DND-41 (cell line): ENCODE measurements around the gene AP5B1.

Source experiments
- ATAC-seq: fragments of 200-7000 bp; cut with Tn5 transposase; 3 replicates; pipeline ENCODE4 v1.9.1; 2021; ENCODE audit warnings: low read depth; ENCODE audit not compliant: insufficient read depth
- DNase-seq: peaks from one replicate; pipeline ENCODE4 v3.0.0-alpha.2; 2020
- H2AFZ ChIP-seq: 2 replicates; pipeline ENCODE4 v1.6.0; 2012; ENCODE audit warnings: low read depth, low read length
- H3K27ac ChIP-seq: 2 replicates; pipeline ENCODE4 v1.5.1; 2012; ENCODE audit warnings: low read length, inconsistent platforms
- H3K27me3 ChIP-seq: fragments of 200-600 bp; sonication (generic); 2 replicates; pipeline ENCODE4 v1.6.0; 2012; ENCODE audit warnings: low read length, mild to moderate bottlenecking, inconsistent platforms; ENCODE audit not compliant: insufficient read depth, poor library complexity
- H3K36me3 ChIP-seq: 2 replicates; pipeline ENCODE4 v1.5.1; 2012; ENCODE audit warnings: low read length, inconsistent platforms; ENCODE audit not compliant: insufficient read depth
- H3K4me1 ChIP-seq: 2 replicates; pipeline ENCODE4 v1.5.1; 2012; ENCODE audit warnings: mild to moderate bottlenecking, low read length; ENCODE audit not compliant: insufficient read depth
- H3K4me2 ChIP-seq: 2 replicates; pipeline ENCODE4 v1.6.0; 2012; ENCODE audit warnings: mild to moderate bottlenecking, moderate library complexity, low read length, inconsistent platforms; ENCODE audit not compliant: insufficient read depth
- H3K4me3 ChIP-seq, 2 experiments: fragments of 200-600 bp in 1 of 2; shearing (Covaris generic) in 1 of 2; 2 replicates each; pipeline ENCODE4 v1.5.1; 2012 to 2016; ENCODE audit warnings: inconsistent platforms in 2 of 2, low read length in 2 of 2, mild to moderate bottlenecking in 2 of 2, low read depth in 1 of 2, moderate library complexity in 1 of 2
- H3K79me2 ChIP-seq: 2 replicates; pipeline ENCODE4 v1.6.0; 2012; ENCODE audit warnings: low read length, inconsistent platforms; ENCODE audit not compliant: insufficient read depth
- H3K9ac ChIP-seq: 2 replicates; pipeline ENCODE4 v1.6.0; 2012; ENCODE audit warnings: low read depth, mild to moderate bottlenecking, inconsistent platforms, low read length, moderate library complexity
- H3K9me3 ChIP-seq: 2 replicates; pipeline ENCODE4 v1.5.1; 2012; ENCODE audit warnings: low read length, moderate library complexity, mild to moderate bottlenecking, inconsistent platforms; ENCODE audit not compliant: insufficient read depth, severe bottlenecking
- H4K20me1 ChIP-seq: 2 replicates; pipeline ENCODE4 v1.6.0; 2012; ENCODE audit warnings: low read length; ENCODE audit not compliant: insufficient read depth
- EZH2 ChIP-seq: IDR thresholded peaks from 3 replicates; pipeline ENCODE4 v1.6.1; 2012; ENCODE audit warnings: borderline replicate concordance, low read depth, mild to moderate bottlenecking, moderate library complexity, low read length, inconsistent platforms; ENCODE audit not compliant: severe bottlenecking
- TF ChIP-seq, protein P1 (sequence below): IDR thresholded peaks from 2 replicates; pipeline ENCODE4 v1.5.1; 2012; ENCODE audit warnings: borderline replicate concordance, low read length, moderate library complexity, mild to moderate bottlenecking; ENCODE audit not compliant: poor library complexity, severe bottlenecking; ENCODE audit errors: extremely low read depth

AP5B1 gene

DNA sequence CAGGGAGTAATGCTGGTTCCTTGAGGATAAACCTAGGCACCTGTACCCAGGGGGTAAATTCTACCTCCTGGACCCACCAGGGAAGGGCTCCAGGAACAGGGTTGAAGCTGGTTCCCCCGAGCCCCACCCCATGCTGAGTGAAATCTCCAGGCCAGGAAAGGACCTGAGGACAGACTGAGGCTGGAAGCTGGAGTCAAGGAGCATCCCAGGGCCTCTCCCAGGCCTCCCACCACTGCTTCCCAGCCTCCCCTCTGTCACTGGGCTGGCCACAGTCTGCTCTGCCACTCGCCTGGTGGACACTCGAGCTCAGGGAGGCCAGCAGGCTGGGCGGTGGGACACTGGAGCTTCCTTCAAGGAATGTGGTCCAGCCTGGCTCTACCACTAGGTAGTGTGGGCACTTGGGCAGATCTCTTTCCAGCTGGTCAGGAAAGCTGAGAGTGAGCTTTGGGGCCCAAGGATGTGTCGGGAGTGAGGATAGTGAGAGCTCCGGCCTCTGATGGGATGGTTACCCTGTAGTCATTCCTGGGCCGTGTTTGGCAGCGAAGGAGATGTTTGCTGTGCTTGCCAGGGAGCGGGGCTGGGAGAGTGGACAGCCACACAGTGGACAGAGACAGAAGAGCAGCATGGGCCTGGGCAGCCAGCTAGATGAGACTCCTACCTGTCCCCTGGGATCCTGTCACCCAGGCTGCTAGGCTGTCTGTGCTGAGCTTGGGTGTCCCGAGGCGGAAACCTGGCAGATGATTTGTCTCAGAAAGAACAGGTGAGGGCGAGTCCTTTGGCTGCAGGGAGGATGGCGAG lies 9.5 kb upstream of the AP5B1 start:
- H2AFZ ChIP-seq = no peak overlapping the region
- H3K27me3 ChIP-seq = no peaks in the 10 kb centered on the region
- TF ChIP-seq EZH2 = no peak
- TF ChIP-seq, protein P1, sequence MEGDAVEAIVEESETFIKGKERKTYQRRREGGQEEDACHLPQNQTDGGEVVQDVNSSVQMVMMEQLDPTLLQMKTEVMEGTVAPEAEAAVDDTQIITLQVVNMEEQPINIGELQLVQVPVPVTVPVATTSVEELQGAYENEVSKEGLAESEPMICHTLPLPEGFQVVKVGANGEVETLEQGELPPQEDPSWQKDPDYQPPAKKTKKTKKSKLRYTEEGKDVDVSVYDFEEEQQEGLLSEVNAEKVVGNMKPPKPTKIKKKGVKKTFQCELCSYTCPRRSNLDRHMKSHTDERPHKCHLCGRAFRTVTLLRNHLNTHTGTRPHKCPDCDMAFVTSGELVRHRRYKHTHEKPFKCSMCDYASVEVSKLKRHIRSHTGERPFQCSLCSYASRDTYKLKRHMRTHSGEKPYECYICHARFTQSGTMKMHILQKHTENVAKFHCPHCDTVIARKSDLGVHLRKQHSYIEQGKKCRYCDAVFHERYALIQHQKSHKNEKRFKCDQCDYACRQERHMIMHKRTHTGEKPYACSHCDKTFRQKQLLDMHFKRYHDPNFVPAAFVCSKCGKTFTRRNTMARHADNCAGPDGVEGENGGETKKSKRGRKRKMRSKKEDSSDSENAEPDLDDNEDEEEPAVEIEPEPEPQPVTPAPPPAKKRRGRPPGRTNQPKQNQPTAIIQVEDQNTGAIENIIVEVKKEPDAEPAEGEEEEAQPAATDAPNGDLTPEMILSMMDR = no peak
- H3K36me3 ChIP-seq = no peaks in the 10 kb centered on the region
- H3K9ac ChIP-seq = no peak overlapping the region
- DNase-seq (no peak), ATAC-seq (no peak)
- no peaks in the 10 kb centered on the region for H3K4me1 ChIP-seq
- no peak overlapping the region for H3K27ac ChIP-seq
- no peaks in the 10 kb centered on the region for H4K20me1 ChIP-seq
- H3K4me2 ChIP-seq = no peak overlapping the region
- H3K79me2 ChIP-seq = no peaks in the 10 kb centered on the region
- no peaks in the 10 kb centered on the region for H3K9me3 ChIP-seq
- H3K4me3 ChIP-seq = no peak overlapping the region

DNA sequence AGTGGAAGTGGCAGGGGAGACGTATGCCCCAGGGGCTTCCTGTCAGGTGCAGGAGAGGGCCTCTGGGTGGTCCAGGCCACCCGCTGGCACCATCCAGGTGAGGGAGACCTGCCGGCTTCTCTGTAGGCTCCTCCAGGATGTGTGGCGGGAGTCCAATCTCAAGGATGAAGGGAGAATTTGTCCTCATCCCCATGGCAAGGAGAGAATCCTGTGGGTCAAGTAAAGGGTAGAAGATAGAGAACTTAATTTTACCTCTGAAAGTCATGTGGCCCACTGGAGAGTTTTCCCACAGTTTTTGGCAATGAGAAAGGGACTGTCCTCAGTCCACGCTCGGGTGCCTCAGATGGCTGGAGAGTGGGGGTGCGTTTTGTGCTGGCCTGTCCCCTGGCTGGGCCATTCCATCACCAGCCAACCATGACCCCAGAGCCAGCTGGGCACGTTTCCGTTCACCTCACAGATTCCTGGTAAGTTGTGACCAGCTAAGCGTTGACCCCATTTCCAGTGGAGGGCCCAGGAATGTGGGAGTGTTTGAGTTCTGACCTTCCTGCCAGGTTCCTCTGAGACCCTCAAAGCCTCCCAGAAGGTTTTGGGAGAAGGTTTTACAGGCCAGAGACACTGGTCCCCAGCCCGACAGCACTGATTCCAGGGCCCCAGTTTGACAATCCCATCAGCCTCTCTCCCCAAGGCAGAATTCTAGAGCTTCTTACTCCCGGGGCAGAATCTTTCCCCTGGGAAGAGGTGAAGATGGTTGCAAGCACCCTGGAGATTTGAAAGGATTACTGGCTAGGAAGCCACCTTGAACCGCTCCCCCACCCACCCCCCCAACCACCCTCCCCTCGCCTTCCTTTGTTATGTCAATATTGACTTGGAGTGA lies 8.7 kb upstream of the AP5B1 start:
- TF ChIP-seq, protein P1 = no peak
- no peak for TF ChIP-seq EZH2
- Histone ChIP-seq H3K27me3 (no peaks in the 10 kb centered on the region), H3K36me3 (no peaks in the 10 kb centered on the region), H3K9ac (no peak overlapping the region), H3K4me1 (no peaks in the 10 kb centered on the region), H3K9me3 (no peaks in the 10 kb centered on the region), H3K27ac (no peak overlapping the region), H2AFZ (no peak overlapping the region), H3K4me3 (no peak overlapping the region), H4K20me1 (no peaks in the 10 kb centered on the region), H3K4me2 (no peak overlapping the region), H3K79me2 (no peaks in the 10 kb centered on the region)
- ATAC-seq (no peak), DNase-seq (no peak)

DNA sequence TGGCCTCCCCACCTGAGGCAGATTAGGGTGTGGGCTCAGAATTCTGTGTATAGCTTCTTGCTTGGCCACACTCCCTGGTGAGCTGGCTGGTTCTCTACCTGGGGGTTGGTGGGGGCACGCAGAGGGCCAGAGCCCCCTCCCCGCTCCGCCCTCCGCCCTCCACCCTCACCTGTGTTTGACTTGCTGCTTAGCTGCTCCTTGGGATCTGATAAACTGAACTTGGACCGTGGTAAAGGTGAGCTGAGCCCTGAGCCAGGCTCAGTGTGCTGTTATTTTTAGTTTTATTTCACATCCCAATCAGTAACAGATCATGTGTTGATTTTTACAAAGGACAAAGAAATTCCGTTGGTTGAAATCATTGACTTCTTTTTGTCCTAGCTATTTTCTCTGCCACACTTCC lies 8.0 kb upstream of the AP5B1 start:
- TF ChIP-seq, protein P1 = no peak
- TF ChIP-seq EZH2 = no peak
- no peak overlapping the region for H3K4me3 ChIP-seq
- no peaks in the 10 kb centered on the region for H3K4me1 ChIP-seq
- ATAC-seq (no peak), DNase-seq (no peak)
- no peaks in the 10 kb centered on the region for H3K9me3 ChIP-seq
- H3K9ac ChIP-seq = no peak overlapping the region
- no peaks in the 10 kb centered on the region for H3K36me3 ChIP-seq
- no peak overlapping the region for H3K27ac ChIP-seq
- H3K79me2 ChIP-seq = no peaks in the 10 kb centered on the region
- no peaks in the 10 kb centered on the region for H4K20me1 ChIP-seq
- no peak overlapping the region for H2AFZ ChIP-seq
- H3K4me2 ChIP-seq = no peak overlapping the region
- no peaks in the 10 kb centered on the region for H3K27me3 ChIP-seq
